Activated CD4-positive, CD25-positive, alpha-beta regulatory T cell treated with anti-CD3 and anti-CD28 coated beads, Interleukin-2, amount 50 U/mL, for 16 hours (primary cell): ENCODE data around the gene EFCAB7.

Experiments
- DNase-seq: peaks from one replicate; pipeline ENCODE4 v3.0.0-alpha.2; 2020; ENCODE audit warnings: low read depth, low spot score

Gene EFCAB7

GRCh38 chr1:63522891-63523728 lies at the start of gene EFCAB7, which contains the start of gene ITGB3BP:
TSS of gene EFCAB7 (plus strand) at chr1:63523525. CDS start at chr1:63525573, 2,048 bp downstream.
TSS of gene ITGB3BP (minus strand) at chr1:63523225. CDS start at chr1:63523133, 92 bp downstream.
- peak; percentile 69 for DNase-seq

- DNase-seq: no peak
Observed at GRCh38 chr1:63475761-63476160, 47.6 kb upstream of the EFCAB7 start.

- DNase-seq: no peak
Observed at GRCh38 chr1:63480057-63480456, 43.3 kb upstream of the EFCAB7 start.

- DNase-seq: no peak
Observed at GRCh38 chr1:63486629-63487028, 36.7 kb upstream of the EFCAB7 start.

GRCh38 chr1:63487336-63488065 lies 35.8 kb upstream of the EFCAB7 start:
- no peak for DNase-seq

GRCh38 chr1:63497577-63497976 lies 25.7 kb upstream of the EFCAB7 start:
- no peak for DNase-seq

- DNase-seq: no peak
Observed at GRCh38 chr1:63498106-63498505, 25.2 kb upstream of the EFCAB7 start.

GRCh38 chr1:63501256-63501655 lies 22.1 kb upstream of the EFCAB7 start:
- DNase-seq: no peak

- DNase-seq: no peak
Observed at GRCh38 chr1:63506782-63507181, 16.5 kb upstream of the EFCAB7 start.

GRCh38 chr1:63509718-63510117 lies 13.6 kb upstream of the EFCAB7 start:
- DNase-seq: no peak

GRCh38 chr1:63512584-63512983 lies 10.7 kb upstream of the EFCAB7 start:
- DNase-seq: no peak

- no peak for DNase-seq
Observed at GRCh38 chr1:63516629-63517028, 6.7 kb upstream of the EFCAB7 start.

- DNase-seq: peak; percentile 1
Observed at GRCh38 chr1:63523738-63524137, 413 bp downstream of the EFCAB7 start.

- DNase-seq: no peak
Observed at GRCh38 chr1:63524201-63524600, 876 bp downstream of the EFCAB7 start.

- DNase-seq: no peak
Observed at GRCh38 chr1:63532727-63533126, 9.4 kb downstream of the EFCAB7 start.

- no peak for DNase-seq
Observed at GRCh38 chr1:63533931-63534330, 10.6 kb downstream of the EFCAB7 start.

- DNase-seq: no peak
Observed at GRCh38 chr1:63534406-63534805, 11.1 kb downstream of the EFCAB7 start.

GRCh38 chr1:63537006-63537405 lies 13.7 kb downstream of the EFCAB7 start:
- DNase-seq: no peak

GRCh38 chr1:63537940-63538339 lies 14.6 kb downstream of the EFCAB7 start:
- no peak for DNase-seq

GRCh38 chr1:63545780-63546179 lies 22.5 kb downstream of the EFCAB7 start:
- DNase-seq: no peak

- DNase-seq: no peak
Observed at GRCh38 chr1:63547621-63548294, 24.4 kb downstream of the EFCAB7 start.

- no peak for DNase-seq
Observed at GRCh38 chr1:63548303-63548702, 25.0 kb downstream of the EFCAB7 start.
